GM21423 (cell line): Measurements from ENCODE around the gene RUNX3.

ENCODE experiments used
- ATAC-seq: cut with Tn5 transposase; IDR thresholded peaks from one replicate; pipeline ENCODE4 v1.9.1; 2021; ENCODE audit warnings: mild to moderate bottlenecking, moderate library complexity; ENCODE audit not compliant: unreplicated experiment

The RUNX3 gene

DNA sequence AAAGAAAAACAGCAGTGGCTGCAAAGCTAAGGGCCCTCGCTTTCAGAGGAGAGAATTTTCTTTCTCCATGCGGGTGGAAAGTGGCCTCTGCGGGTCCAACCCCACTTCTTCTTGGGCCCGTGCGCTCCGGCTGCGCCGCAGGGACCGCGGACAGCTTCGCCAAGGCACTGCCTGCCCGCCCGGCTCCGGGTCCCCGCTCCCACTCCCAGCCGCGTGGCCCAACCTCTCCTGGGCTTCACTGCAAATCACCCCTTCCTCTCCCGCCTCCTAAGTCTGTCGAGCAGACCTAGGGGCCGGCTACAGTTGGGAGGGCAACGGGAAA lies 1.0 kb upstream of the RUNX3 start:
- ATAC-seq: no peak

DNA sequence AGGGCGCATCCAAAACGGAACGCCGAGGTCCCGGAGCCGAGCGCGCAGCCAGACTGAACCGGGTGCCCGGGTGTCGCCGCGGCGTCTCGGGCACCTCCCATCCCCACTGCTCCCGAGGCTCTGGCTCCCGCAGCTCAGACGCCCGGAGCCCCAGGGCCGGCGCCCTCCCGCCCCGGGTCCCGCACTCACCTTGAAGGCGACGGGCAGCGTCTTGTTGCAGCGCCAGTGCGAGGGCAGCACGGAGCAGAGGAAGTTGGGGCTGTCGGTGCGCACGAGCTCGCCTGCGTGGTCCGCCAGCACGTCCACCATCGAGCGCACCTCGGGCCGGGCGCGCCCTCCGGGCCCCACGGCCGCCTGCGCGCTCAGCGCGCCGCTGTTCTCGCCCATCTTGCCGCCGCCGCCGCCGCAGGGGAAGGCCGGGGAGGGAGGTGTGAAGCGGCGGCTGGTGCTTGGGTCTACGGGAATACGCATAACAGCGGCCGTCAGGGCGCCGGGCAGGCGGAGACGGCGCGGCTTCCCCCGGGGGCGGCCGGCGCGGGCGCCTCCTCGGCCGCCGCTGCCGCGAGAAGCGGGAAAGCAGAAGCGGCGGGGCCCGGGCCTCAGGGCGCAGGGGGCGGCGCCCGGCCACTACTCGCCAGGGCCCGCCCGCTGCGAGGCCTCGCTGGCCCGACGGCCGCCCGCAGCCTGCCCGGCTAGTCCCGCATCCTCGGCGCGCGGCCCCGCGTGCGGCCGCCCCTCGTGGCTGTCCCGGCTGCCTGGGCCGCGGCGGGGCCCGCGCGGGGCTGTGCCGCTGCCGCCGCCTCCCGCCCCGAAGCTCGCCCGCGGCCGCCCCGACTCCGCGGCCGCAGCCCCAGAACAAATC lies 447 bp downstream of the RUNX3 start:
- ATAC-seq: peak; percentile 6

DNA sequence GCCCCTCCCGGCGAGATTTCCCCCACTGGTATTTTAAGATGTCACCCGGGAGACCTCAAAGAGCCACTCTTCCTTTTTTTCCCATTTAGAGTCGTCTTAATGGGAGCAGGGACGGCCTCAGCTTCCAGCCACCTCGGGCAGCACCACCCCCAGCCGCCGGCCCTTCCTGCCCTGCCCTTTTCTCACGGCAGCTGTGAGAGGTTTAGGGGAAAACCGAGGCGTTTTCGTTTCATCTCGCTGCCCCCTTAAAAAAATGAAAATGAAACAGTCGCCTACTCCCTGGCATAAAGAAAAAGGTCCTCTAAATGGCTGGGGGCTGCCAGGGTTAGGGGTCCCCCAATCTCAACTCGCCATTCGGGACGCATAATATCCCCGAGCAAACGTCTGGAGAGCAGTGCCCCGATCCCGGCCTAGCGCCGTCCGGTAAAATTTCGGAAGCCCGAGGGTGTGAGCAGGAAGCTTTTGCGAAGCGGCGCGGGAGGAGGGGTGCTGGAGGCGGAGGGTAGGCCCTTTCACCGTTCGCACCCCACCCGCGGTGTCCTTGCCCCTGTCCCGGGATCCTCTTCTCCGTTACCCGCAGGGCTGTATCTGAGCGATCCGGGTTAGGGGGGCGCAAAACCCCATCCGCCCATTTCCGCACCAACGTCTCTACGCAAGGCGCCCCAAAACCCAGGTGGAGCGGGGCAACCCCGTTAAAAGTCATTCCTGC lies 1.2 kb downstream of the RUNX3 start:
- no peak for ATAC-seq

DNA sequence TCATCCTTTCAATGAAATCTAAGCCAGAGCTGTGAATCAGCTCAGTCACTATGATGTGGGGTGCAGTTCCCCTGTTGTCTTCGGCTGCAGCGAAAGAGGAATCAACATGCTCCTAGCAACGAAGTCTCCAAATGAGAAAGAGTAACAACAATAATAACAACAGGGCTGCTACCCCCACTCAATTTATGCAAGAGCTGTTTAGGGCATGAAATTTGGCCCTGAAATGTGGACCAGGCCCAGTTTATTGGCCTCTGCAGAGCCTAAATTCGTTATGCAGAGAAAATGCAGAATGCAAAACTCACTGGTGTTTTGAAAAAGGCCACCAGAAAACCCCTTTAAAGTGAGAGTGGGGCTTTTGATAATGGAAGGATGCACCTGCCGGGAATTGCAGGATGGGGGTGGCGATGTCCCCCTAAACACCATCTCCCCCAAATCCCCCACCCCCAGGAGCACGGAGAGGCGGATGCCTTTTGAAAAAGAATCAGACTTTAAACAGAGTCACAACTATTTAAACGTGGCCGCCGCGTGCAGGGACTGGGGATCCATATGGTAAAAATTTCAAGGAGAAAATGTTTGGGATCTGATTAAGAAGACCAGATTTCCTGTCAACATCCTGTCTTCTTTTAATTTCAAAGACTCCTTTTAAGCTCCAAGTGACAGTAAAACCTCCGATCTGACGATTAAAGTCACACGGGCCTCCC lies 1.9 kb downstream of the RUNX3 start:
- no peak for ATAC-seq

DNA sequence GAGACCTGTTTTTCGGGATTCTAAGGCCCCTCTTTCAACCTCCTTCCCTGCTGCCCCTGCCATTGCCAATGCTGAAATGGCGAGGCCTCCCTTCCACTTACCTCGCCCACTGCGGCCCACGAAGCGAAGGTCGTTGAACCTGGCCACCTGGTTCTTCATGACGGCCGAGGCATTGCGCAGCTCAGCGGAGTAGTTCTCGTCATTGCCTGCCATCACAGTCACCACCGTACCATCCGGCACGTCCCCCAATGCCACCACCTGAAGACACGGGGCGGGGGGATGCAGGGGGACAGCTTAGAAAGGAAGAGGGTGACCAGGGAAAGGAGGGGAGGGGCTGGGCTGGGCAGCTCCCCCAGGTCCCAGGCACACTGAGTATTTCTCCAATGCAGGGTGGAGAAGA lies 2.6 kb downstream of the RUNX3 start:
- ATAC-seq: no peak

DNA sequence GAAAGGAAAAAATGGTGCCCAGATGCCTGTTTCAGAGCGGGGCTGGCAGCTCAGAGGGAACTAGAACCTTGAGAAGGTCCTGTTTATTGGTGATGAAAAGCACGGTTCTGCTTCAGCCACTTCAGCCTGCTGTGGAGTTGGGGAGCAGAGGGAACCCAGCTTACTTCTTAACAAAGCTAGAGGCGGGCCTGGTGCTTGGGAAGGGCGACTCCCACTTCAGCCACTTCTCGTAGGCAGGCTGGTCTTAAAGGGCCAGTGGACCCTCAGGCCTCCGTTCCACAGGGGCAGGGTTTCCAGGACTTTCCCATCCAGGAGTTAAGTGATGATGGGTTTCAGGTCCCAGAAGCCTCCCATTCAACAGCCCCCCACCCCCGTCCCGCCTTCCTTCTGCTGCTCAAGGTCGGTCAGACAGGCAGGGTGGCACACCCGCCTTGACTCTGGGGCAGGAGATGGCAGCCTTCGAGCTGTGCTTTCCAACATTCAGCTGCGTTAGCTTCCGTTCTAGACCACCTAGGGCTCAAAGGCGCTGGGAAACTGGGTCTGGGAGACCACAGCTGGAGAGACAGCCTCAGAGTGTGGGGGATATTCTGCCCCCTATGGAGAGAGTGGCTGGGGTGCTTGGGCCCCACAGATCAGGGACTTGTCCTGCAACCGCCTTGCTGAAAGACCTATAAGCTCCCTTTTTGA lies 3.4 kb downstream of the RUNX3 start:
- no peak for ATAC-seq

DNA sequence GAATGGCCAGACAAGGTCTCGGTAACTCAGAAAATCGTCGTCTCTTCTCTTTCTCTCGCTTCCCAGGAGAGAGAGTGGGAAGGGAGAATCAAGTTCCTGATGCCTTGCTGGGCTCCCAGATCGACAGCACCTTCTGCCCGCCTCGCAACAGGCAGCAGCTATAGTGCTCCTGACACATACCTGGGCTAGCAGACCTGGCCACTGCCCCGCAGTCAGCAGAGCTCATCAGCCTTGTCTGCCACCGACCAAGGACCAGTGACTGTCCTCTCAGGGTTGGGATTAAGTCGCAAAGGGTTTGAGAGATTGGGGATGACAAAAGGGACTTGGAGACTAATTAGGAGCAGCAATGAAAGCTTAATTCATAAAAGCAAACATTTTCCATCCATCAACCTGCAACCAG lies 4.1 kb downstream of the RUNX3 start:
- no peak for ATAC-seq

DNA sequence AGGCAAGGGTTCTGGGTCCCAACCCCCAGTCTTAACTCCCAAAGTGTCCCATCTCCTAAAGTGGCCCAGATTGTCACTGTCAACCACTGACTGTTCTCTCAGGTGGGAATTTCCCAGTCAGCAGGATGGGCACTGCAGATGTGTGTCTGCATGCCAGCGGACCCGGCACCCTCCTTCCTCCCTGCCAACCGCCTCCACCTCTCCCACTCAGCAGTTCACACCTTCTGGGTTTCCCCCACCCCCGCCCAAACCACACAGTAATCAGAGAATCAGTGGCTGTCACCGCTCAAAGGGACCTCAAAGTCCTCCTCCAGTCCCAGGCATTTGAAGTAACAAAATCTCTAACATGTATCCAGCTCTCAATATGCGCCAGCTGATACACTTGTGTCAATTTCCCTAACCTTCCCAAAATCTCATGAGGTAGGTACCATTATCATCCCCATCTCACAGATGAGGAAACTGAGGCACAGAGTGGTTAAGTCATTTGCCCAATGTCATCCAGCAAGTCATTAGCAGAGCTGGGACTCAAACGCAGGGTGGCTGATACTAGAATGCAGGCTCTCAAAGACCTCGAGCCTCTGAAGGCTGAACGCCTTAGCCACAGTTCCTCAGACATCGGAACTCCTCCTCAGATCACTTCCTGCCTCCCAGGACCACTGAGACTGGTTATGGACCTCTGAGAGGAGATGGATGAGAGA lies 4.8 kb downstream of the RUNX3 start:
- no peak for ATAC-seq

DNA sequence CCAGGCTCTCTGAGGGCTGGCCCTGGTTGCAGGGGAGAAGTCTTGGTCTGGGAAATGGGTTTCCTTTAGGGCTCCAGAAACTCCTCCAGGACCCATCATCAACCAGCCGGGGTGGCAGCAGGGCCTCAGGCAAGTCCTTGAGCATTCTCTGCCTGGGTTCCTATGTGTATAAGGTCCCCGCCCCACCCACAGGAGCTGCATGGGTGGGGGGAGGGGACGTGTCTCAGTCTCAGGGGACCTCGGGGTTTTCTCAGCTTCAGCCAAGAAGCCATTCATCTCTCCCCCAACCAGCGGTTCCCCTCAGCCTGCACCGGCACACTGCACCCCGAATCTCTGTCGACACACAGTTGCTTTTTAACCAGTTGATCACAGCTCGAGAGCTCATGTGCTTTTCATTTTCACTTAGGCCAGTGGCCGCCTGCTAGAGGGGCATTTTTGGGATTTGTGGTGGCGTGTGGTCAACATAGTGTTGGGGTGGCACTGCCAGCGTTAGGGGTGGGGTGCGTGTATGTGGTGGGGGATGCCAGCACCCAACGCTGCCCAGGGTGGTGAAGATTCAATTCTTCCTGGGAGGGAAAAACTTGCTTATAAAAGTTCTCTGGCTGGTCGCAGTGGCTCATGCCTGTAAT lies 6.5 kb downstream of the RUNX3 start:
- no peak for ATAC-seq

DNA sequence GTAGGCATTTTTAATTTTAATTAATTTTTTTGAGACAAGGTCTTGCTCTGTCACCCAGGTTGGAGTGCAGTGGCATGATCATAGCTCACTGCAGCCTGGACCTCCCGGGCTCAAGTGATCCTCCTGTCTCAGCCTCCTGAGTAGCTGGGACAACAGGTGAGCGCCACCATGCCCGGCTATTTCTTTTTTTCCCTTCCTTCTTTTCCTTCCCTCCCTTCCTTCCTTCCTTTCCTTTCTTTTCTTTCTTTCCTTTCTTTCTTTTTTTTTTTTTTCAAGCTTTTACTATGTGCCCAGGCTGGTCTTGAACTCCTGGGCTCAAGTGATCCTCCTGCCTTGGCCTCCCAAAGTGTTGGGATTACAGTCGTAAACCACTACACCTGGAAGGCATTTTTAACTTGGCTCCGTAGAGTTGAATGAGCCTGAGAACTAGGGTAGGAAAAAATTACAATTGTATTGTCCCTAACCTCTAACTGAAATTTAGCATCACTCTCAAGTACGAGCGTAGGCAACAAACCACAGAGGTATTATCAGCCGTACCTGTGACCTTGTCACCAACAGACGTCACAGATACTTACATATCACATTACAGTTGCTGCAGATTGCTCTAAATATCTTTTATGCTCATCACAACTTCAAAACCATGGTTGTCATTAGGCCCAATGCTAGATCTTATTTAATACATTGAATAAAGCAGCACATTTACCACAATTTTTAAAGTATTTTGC lies 8.0 kb downstream of the RUNX3 start:
- no peak for ATAC-seq

DNA sequence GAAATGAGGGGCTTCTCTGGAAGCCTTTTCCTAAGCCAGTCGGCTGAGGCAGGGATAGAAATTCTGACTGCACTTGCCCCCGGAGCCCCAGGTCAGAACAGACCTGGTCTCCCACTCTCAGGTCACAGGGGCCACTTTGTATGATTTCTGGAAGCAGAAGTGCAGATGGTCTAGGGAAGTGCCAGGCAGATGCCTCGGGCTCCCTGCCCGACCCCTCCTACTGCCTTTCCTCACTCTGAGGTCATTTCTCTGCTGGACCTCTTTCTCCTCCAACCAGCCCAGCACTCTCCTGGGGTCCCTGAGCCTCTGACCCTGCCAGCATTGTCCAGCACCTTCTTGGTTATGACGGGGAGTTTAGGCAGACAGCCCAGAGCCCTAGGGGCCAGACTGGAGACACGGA lies 8.7 kb downstream of the RUNX3 start:
- no peak for ATAC-seq

DNA sequence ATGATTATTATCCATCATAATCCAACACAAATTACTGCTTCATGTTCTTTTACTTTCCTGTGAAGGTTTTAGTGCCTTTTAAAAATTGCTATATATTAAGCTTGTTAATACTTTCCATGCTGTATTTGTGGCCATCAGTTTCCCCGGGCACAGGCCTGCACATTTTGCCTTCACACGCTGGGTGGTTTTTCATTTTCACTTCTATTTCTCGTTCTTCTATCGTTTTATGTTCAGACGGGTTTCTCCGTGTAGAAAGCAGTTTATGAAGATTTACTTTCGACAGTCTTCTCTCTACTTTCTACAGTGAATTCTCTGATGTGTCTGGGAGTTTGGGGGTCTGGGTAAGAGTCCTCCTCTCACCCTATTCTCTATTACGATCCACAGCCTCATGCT lies 9.5 kb downstream of the RUNX3 start:
- ATAC-seq: no peak

DNA sequence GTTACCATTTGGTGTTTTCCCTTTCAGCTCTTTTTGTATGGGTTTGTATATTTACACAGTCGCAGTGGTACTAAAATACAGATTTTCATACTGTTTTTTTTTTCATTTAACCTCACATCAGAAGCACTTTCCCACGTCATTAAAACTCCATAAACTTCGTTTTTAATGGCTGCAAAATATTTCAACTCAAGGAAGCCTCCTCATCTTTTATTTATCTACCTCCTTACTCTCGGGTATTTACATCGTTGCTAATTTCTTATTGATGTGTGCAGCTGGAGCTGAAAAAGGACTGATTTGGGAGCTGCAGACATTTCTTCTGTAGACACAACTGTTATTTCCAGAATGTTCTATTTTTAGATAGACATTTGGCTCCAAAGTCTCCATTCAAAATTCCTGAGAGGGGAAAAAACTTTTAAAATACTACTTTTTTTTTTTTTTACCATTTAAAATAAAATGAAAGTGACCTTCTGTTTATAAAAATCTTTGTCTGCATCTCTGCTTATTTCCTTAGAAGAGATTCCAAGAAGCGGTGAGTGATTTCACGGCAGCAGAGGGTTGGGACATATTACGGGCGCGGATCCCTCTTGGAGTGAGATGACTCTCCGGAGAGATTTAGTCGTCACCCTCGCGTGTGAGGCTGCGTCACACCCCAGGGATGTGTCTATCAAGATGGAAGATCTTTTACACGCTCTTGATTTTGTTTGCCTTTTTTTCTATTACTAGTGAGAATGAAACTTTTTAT lies 10.1 kb downstream of the RUNX3 start:
- ATAC-seq: no peak

DNA sequence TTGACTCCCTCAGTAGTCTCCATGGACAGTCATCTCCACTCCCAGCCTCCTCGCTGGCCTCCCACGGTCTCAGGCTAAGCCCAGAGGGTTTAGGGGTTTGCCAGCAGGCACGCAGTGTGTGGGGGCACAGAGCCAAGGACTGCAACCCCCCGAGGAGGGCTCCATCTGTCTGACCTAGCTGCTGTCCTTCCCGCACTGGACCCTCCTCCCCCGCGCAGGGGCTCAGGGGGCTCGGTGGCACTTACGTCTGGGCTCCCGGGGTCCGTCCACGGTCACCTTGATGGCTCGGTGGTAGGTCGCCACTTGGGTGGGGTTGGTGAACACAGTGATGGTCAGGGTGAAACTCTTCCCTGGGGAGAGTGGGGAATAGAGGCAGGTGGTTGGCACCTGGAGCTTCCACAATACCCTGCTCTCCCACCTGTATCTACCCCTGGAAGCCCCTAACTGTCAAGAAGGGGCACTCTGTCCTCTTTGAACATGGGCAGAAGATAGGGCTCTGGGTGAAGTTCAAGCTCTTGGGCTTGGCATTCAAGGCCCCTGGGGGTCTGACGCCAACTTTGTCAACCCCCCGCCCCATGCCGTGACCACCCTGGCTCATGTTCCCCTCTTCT lies 11.0 kb downstream of the RUNX3 start:
- no peak for ATAC-seq

DNA sequence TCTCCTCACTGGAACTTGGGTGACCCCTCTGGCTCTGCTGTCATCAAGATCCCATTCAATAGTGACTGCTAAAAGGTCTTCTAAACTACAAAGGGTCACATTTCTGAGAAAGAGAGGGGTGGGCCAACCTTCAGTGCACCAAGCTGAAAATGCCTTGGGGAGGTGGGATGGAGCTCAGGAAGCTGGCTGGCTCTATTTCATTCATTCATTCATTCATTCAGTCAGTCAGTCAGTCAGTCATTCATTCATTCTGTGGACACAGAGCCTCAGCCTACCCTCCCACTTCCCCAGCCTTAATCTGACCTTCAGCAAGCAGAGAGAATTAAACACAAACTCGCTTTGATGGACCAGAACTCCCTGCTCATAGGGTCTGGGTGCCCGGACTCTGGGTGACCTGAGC lies 11.7 kb downstream of the RUNX3 start:
- ATAC-seq: no peak

DNA sequence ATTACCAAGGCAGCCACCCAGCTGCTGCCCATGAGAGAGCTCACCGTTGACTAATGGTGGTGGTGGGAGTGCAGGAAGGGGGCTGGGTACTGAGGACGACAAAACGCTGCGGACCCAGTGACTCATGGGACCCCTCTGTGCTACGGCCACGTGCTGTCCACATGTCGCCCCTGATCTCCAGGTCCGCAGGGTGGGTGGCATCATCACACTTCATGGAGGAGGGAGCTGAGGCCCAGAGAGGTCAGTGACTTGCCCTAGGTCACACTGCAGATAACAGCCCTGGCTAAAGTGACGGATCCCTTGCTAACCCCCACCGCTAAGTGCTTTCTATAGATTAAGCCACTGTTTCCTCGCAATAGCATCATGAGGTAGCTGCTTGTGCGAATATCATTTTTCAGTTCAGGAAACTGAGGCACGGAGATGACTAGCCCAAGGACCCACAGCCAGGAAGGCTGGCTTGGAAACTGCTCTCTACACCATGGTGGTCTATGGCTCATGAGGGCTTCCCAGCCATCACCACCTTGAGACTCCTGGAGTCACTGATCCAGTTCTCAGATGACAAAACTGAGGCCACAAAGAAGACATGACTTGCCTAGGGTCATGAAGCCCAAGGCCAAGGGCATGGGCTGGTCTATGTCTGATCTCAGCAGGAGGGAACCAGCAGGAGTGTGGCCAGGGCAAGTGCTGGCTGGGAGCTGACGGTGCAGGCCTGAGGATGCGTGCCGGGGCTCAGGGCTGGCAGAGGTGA lies 12.6 kb downstream of the RUNX3 start:
- ATAC-seq: no peak

DNA sequence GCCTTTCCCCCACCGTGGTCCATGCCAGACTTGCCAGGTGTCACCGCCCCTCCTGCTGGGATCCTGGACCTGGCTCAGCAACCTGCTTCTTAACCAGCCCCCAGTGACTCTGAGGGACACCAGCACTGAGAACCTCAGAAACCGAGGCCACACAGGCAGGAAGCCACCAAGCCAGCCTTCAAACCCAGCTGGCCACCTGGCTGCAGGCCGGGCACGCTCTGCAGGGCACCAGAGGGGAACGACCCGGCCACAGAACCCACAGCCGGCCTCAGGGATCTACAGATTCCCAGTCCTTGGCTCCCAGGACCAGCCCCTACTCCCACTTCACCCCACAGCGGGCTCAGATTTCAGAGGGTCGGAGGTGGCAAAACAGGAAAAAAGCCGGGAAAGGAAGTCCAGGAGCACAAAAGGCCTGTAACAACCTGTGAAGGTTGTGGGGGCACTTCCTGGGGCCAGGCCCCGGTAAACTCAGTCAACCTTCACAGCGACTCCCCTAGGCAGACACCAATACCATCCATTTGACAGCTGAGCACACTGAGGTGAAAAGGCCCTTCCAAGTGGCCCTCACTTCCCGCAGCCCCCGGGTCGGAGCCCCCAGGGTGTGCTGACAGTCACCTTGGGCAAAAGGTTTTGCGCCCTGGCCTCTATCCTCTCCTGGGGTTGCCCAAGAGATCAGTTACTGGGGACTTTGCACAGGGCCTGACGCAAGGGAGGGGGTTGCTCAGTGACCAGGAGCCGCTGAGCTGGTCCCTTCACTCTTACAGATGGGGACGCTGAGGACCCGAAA lies 14.1 kb downstream of the RUNX3 start:
- peak; percentile 55 for ATAC-seq
